ENCODE data around the gene NUP50. TPM values are rescaled to one million over a fixed set of nuclear protein-coding genes. Genes with fewer than 3 reads are reported as not detected.
A peak's percentile ranks its signal among the peaks of the same experiment; 100 is the strongest.

Gene NUP50
- total and polyA plus RNA-seq, 8 donors, result 14.6 to 443 (median 113) TPM

DNA sequence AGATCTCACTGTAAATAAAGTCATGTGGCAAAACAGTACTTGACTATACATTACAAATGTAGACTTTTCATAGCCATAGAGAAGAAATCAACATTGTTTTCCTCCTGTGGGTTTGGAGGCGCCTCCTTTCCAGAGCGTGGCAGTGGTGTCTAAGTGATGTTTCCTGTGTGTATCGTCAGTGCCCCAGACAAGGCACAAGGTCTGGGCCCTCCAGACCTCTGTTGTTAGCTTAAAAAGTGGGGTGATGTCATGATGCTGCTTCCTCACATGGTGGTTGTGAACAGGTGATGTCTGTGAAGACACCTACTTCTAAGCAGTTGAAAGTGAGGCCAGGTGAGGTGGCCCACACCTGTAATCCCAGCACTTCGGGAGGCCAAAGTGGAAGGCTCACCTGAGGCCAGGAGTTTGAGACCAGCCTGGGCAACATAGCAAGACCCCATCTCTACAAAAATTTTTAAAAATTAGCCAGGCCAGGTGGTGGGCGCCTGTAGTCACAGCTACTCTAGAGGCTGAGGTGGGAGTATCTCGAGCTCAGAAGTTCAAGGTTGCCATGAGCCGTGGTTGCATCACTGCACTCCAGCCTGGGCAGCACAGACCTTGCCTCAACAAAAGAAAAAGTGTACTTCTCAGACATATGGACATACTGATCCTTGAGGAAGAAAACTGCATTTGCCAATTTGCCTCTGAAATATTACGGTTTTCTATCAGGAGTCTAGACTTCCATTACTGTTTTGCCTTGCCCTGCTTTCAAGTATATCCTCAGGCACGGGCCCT lies 15.7 kb downstream of the NUP50 start:
- peaks cover 54 to 100% (median 98%) of the 10 kb centered on the region in 4 donors for H3K36me3 ChIP-seq

DNA sequence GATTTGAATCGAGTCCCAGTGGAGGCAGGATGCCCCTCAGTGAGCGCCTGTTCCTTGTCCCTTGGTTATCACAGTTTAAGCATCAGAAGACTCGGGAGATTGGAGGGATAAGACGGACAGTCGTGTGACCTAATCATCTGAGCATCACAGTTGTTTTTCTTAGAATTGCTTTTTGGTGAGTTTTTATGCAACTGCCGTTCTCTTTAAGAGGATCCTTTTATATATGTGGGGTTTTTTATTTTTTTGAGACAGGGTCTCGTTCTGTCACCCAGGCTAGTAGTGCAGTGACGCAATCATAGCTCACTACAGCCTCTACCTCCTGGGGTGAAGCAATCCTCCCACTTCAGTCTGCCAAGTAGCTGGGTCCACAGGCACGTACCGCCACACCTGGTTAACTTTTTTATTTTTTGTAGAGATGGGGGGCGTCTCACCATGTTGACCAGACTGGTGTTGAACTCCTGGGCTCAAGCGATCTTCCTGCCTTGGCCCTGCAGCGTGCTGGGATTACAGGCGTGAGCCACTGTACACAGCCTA lies 16.5 kb downstream of the NUP50 start:
- WGBS, 5 donors, result 82 to 90% (median 85%) methylated on average over 14 of the region's 14 CpGs
- no peak for DNase-seq

More for the DNA sequence above, 15.7 kb downstream of the NUP50 start:
- intact Hi-C loops (cut with DNase I; ENCODE audit: low total_unique reads), result no loop called here
- TF ChIP-seq POLR2AphosphoS5 (IDR thresholded peaks at IDR 0.05) (no peak), POLR2A (IDR thresholded peaks at IDR 0.05) (no peak), EP300 (IDR thresholded peaks at IDR 0.05) (no peak)
- TF ChIP-seq, protein P1, sequence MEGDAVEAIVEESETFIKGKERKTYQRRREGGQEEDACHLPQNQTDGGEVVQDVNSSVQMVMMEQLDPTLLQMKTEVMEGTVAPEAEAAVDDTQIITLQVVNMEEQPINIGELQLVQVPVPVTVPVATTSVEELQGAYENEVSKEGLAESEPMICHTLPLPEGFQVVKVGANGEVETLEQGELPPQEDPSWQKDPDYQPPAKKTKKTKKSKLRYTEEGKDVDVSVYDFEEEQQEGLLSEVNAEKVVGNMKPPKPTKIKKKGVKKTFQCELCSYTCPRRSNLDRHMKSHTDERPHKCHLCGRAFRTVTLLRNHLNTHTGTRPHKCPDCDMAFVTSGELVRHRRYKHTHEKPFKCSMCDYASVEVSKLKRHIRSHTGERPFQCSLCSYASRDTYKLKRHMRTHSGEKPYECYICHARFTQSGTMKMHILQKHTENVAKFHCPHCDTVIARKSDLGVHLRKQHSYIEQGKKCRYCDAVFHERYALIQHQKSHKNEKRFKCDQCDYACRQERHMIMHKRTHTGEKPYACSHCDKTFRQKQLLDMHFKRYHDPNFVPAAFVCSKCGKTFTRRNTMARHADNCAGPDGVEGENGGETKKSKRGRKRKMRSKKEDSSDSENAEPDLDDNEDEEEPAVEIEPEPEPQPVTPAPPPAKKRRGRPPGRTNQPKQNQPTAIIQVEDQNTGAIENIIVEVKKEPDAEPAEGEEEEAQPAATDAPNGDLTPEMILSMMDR (IDR thresholded peaks at IDR 0.05), result no peak
- peak in 1 of 2 donors; percentile 31 for DNase-seq
- Histone ChIP-seq H3K27ac (no peak overlapping the region), H3K4me1 (peaks cover 0 to 23% (median 0%) of the 10 kb centered on the region in 4 donors), H3K27me3 (no peaks in the 10 kb centered on the region), H3K4me3 (no peak overlapping the region), H3K9me3 (no peaks in the 10 kb centered on the region)
- 88 to 91% (median 89%) methylated on average over 9 of the region's 9 CpGs for WGBS, 5 donors

DNA sequence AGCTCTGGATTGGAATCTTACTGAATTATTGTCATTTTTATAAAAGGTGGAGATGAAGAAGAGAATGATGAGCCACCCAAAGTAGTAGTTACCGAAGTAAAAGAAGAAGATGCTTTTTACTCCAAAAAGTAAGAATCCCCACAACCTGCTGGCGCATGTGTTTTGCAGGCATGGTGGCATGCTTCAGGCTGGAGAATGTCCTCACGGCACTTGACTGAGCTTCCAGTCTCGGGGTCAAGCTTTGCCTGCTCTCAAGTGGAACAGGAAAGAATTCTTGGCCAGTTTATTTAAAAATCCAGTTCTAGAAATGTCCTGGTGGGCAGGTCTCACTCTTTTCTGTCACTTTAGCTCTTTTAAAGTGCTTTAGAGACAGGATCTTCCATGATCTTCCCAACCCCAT lies 17.5 kb downstream of the NUP50 start:
- Histone ChIP-seq H3K9me3 (no peaks in the 10 kb centered on the region), H3K4me3 (no peak overlapping the region), H3K27ac (no peak overlapping the region), H3K27me3 (no peaks in the 10 kb centered on the region), H3K36me3 (peaks cover 60 to 100% (median 98%) of the 10 kb centered on the region in 4 donors), H3K4me1 (peaks cover 0 to 18% (median 0%) of the 10 kb centered on the region in 4 donors)
- DNase-seq, result no peak
- 90 to 97% (median 94%) methylated on average over 4 of the region's 4 CpGs for WGBS, 5 donors
- intact Hi-C loops (cut with DNase I; ENCODE audit: low total_unique reads), result no loop called here
- TF ChIP-seq EP300 (IDR thresholded peaks at IDR 0.05) (no peak), POLR2A (IDR thresholded peaks at IDR 0.05) (no peak), POLR2AphosphoS5 (IDR thresholded peaks at IDR 0.05) (no peak)
- TF ChIP-seq, protein P1 (IDR thresholded peaks at IDR 0.05), result no peak

More for the DNA sequence above, 16.5 kb downstream of the NUP50 start:
- no peak for TF ChIP-seq POLR2AphosphoS5 (IDR thresholded peaks at IDR 0.05)
- TF ChIP-seq, protein P1 (IDR thresholded peaks at IDR 0.05), result no peak
- no peak for TF ChIP-seq POLR2A (IDR thresholded peaks at IDR 0.05)
- no peak for TF ChIP-seq EP300 (IDR thresholded peaks at IDR 0.05)
- no peak overlapping the region for H3K4me3 ChIP-seq
- intact Hi-C loops (cut with DNase I; ENCODE audit: low total_unique reads), result no loop called here
- no peaks in the 10 kb centered on the region for H3K27me3 ChIP-seq
- no peaks in the 10 kb centered on the region for H3K9me3 ChIP-seq
- H3K27ac ChIP-seq, result no peak overlapping the region
- H3K4me1 ChIP-seq, result peaks cover 0 to 23% (median 0%) of the 10 kb centered on the region in 4 donors
- peaks cover 62 to 100% (median 98%) of the 10 kb centered on the region in 4 donors for H3K36me3 ChIP-seq

DNA sequence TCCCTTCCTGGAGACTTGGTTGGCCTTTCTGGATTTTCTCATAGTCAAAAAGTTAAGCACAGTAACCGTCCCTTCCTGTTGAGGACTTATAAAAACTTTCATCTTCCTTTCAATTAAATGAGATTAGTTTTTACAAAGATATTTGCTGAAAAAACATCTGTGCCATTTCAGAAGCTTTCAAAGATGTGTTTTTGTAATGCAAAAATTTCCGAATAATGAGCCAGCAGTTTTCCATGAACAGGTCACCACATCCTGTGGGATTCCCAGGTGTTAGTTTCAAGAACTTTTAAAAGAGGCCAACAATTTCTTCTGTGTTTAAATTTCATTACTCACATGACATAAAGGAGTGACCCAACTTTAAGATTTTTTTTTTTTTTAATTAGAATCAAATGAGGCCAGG lies 18.0 kb downstream of the NUP50 start:
- WGBS, 5 donors, result 92 to 98% (median 94%) methylated on average over 2 of the region's 2 CpGs
- TF ChIP-seq POLR2A (IDR thresholded peaks at IDR 0.05), result no peak
- TF ChIP-seq, protein P1 (IDR thresholded peaks at IDR 0.05), result no peak
- no peak for TF ChIP-seq EP300 (IDR thresholded peaks at IDR 0.05)
- no peak for TF ChIP-seq POLR2AphosphoS5 (IDR thresholded peaks at IDR 0.05)
- intact Hi-C loops (cut with DNase I; ENCODE audit: low total_unique reads), result no loop called here

More for the DNA sequence above, 18.0 kb downstream of the NUP50 start:
- no peak for DNase-seq
- H3K36me3 ChIP-seq, result peaks cover 57 to 99% (median 96%) of the 10 kb centered on the region in 4 donors
- H3K9me3 ChIP-seq, result no peaks in the 10 kb centered on the region
- H3K27ac ChIP-seq, result no peak overlapping the region
- peaks cover 0 to 16% (median 0%) of the 10 kb centered on the region in 4 donors for H3K4me1 ChIP-seq
- H3K4me3 ChIP-seq, result no peak overlapping the region
- no peaks in the 10 kb centered on the region for H3K27me3 ChIP-seq
